K562 (cell line): ENCODE results near the gene DNAAF8. TPM values are rescaled to one million over a fixed set of nuclear protein-coding genes. Genes with fewer than 3 reads are reported as not detected.

ENCODE experiments used
- ATAC-seq: fragments of 200-7000 bp; cut with Tn5 transposase; 3 replicates; pipeline ENCODE4 v1.9.1; 2020; ENCODE audit warnings: moderate library complexity
- BruUV-seq: library from RNA; stranded (reverse); fragments of 400-500 nt; replicated peaks from 2 replicates; lab custom pipeline; 2021; lab: Mats Ljungman, UMichigan
- CTCF ChIA-PET: fragments of 300-600 bp; formaldehyde crosslinking; extraction: SDS; loops from one replicate; lab custom pipeline; 2021; ENCODE audit warnings: low intra/inter-chr PET ratio; lab: Yijun Ruan, JAX
- POLR2A ChIA-PET: fragments of 300-600, 350-650 bp; sonication (Branson Sonifier 250); formaldehyde crosslinking; extraction: SDS; loops from one replicate; lab custom pipeline; 2021; ENCODE audit warnings: antibody characterized with exemption, inconsistent platforms; lab: Yijun Ruan, JAX
- DNase-seq, 4 experiments: peaks; one replicate each; pipeline versions ENCODE4 v3.0.0 to v3.0.0-alpha.2; 2011 to 2018; ENCODE audit warnings: low spot score in 3 of 4, mixed read lengths in 3 of 4; ENCODE audit errors: extremely low read depth in 1 of 4
- FAIRE-seq: peaks from 2 replicates; lab custom pipeline; 2011; peaks lifted over from hg19 to GRCh38; lab: Jason Lieb, UNC
- H2AFZ ChIP-seq: 2 replicates; pipeline ENCODE4 v1.6.0; 2011; ENCODE audit warnings: low read depth, low read length, control low read depth, inconsistent platforms
- H3K27ac ChIP-seq: fragments of 200-600 bp; 3 replicates; pipeline ENCODE4 v1.8.0; 2011; ENCODE audit warnings: low read depth, mild to moderate bottlenecking, control low read depth, inconsistent platforms, low read length, moderate library complexity, mixed read lengths; ENCODE audit errors: extremely low read depth
- H3K27me3 ChIP-seq, 2 experiments: fragments of 300-600 bp in 1 of 2; 2 replicates in 1 of 2; 3 replicates in 1 of 2; pipeline versions ENCODE4 v1.6.0 to v1.8.0; 2011; ENCODE audit warnings: inconsistent platforms in 2 of 2, low read length in 2 of 2, mild to moderate bottlenecking in 1 of 2, mixed read lengths in 1 of 2, moderate library complexity in 1 of 2; ENCODE audit not compliant: control insufficient read depth in 2 of 2, insufficient read depth in 2 of 2
- H3K36me3 ChIP-seq: fragments of 300-600 bp; 3 replicates; pipeline ENCODE4 v1.8.0; 2011; ENCODE audit warnings: mild to moderate bottlenecking, low read length, inconsistent platforms; ENCODE audit not compliant: control insufficient read depth, insufficient read depth
- H3K4me1 ChIP-seq, 2 experiments: fragments of 200-600 bp in 1 of 2; replicated peaks in 1 of 2; 2 replicates in 1 of 2; 3 replicates in 1 of 2; pipeline versions ENCODE4 v1.5.1 to v1.8.0; 2011; ENCODE audit warnings: inconsistent platforms in 2 of 2, low read length in 2 of 2, mild to moderate bottlenecking in 1 of 2, mixed read lengths in 1 of 2, moderate library complexity in 1 of 2; ENCODE audit not compliant: control insufficient read depth in 2 of 2, insufficient read depth in 2 of 2
- H3K4me2 ChIP-seq: 2 replicates; pipeline ENCODE4 v1.6.1; 2011; ENCODE audit warnings: low read length, control low read depth, inconsistent platforms, mixed read lengths; ENCODE audit not compliant: insufficient read depth
- H3K4me3 ChIP-seq: fragments of 200-600 bp; sonication (generic), shearing (Covaris generic); 2 replicates; pipeline ENCODE4 v1.5.1; 2016; ENCODE audit warnings: control low read depth, inconsistent platforms
- H3K79me2 ChIP-seq: fragments of 200-600 bp; 3 replicates; pipeline ENCODE4 v1.8.0; 2011; ENCODE audit warnings: low read length, inconsistent platforms; ENCODE audit not compliant: control insufficient read depth, insufficient read depth
- H3K9ac ChIP-seq, 2 experiments: 2 replicates each; pipeline versions ENCODE4 v1.6.0 to v1.6.1; 2011; ENCODE audit warnings: low read depth in 2 of 2, low read length in 2 of 2, control low read depth in 1 of 2, inconsistent platforms in 1 of 2, mild to moderate bottlenecking in 1 of 2, mixed read lengths in 1 of 2; ENCODE audit not compliant: insufficient read depth in 1 of 2
- H3K9me1 ChIP-seq: one replicate; pipeline ENCODE4 v1.6.0; 2011; ENCODE audit warnings: inconsistent platforms, mild to moderate bottlenecking, low read length, moderate library complexity; ENCODE audit not compliant: control insufficient read depth, insufficient read depth
- H3K9me3 ChIP-seq: replicated peaks from 2 replicates; pipeline ENCODE4 v1.5.1; 2011; ENCODE audit warnings: low read depth, low read length, inconsistent platforms; ENCODE audit not compliant: control insufficient read depth, insufficient read depth
- H4K20me1 ChIP-seq: replicated peaks from 2 replicates; pipeline ENCODE4 v1.6.1; 2011; ENCODE audit warnings: low read length, inconsistent platforms, mixed read lengths; ENCODE audit not compliant: control insufficient read depth, insufficient read depth
- OTX1 ChIP-seq: fragments of 450-650 bp; formaldehyde crosslinking; IDR thresholded peaks from 2 replicates; pipeline ENCODE4 v1.4.0; 2022; ENCODE audit warnings: mild to moderate bottlenecking
- POLR2A ChIP-seq: fragments of 450-650 bp; conservative IDR thresholded peaks from 2 replicates; pipeline ENCODE4 v1.6.1; 2016
- POLR2G ChIP-seq: fragments of 200-400 bp; formaldehyde crosslinking; IDR thresholded peaks from 2 replicates; pipeline ENCODE4 v1.6.1; 2017; ENCODE audit warnings: low read depth, mild to moderate bottlenecking, antibody characterized with exemption, low read length, moderate library complexity
- WGBS: fragments of 100-300 bp; shearing (Covaris generic); methylation state at CpG from one replicate; pipeline ENCODE4 v1.1.6; 2016; ENCODE audit warnings: low coverage, mixed read lengths; ENCODE audit not compliant: insufficient coverage; ENCODE audit errors: missing lambda C conversion rate; 5-methylcytosine and 5-hydroxymethylcytosine counted together
- in situ Hi-C: fragments of 300-500 bp; cut with MboI; formaldehyde crosslinking; loops from 4 replicates; pipeline ENCODE4 v1.15.0; 2018; ENCODE audit warnings: inconsistent platforms, mixed read lengths
- intact Hi-C: fragments of 100-400 bp; cut with micrococcal nuclease; formaldehyde crosslinking; loops from 2 replicates; pipeline ENCODE4 v1.14.2; 2022
- polyA plus RNA-seq, 8 experiments: library from polyadenylated mRNA; depleted of rRNA in 4 of 8; stranded (reverse) in 5 of 8; unstranded in 3 of 8; fragments of >200 nt; fragmentation: Nextera tagmentation in 2 of 8; fragmentation: Illumina TruSeq in 1 of 8; extraction: Ambion mirVana in 2 of 8; extraction: Trizol in 1 of 8; gene quantifications; 2 replicates each; pipeline versions ENCODE4 v1.2.1 to v1.2.3, GENCODE V29; 2011 to 2014; ENCODE audit warnings: inconsistent platforms in 1 of 8, missing spikeins in 1 of 8
- total RNA-seq, 7 experiments: library from RNA; depleted of rRNA in 6 of 7; stranded (reverse); fragments of >200 nt in 6 of 7; fragmentation: Illumina TruSeq in 2 of 7; extraction: Trizol in 2 of 7; gene quantifications; 2 replicates each; pipeline versions ENCODE4 v1.2.1 to v1.2.3, GENCODE V29; 2011 to 2021; ENCODE audit warnings: low replicate concordance in 1 of 7
- TF ChIP-seq, protein P1 (sequence below), 2 experiments: fragments of 450-650 bp; formaldehyde crosslinking in 1 of 2; IDR thresholded peaks; 2 replicates each; pipeline versions ENCODE4 v1.4.0 to v1.6.1; 2014 to 2020; ENCODE audit warnings: mild to moderate bottlenecking in 2 of 2, borderline replicate concordance in 1 of 2, low read depth in 1 of 2

DNAAF8 gene
- total and polyA plus RNA-seq, 9 of the 15 experiments (the other 6 are each of a cell fraction or from before 2014, with no cell fraction given) = 0.04 to 0.12 (median 0.10) TPM; not detected in 6

DNA sequence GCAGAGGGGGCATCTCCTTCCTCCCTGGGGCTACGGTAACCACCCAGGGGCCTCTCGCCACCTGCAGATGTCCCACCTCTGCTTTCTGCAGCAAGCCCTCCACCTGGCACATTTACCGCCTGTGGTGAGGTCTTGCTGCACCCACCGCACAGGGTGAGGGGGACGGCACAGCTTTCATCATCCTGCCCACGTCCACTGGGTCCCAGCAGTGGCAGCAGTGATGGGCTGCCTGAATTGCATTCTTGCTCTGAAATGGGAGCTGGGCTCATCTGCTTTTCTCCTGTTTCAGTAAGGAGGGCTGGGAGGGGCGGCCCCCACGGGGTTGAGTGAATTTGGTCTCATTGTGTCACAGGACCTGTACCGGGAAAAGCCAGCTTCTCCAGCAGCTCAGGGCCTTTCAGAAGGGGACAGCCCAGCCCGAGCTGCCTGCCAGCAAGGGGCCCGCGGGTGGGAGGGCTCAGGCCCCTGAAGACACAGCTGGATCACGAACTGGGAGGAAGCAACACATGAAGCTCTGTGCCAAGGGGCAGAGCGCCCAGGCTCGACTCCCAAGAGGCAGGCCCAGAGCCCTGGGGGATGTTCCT is 12.7 kb downstream of the DNAAF8 start:
- H3K79me2 ChIP-seq = no peaks in the 10 kb centered on the region
- ATAC-seq = no peak
- POLR2A ChIA-PET = interaction anchor here (0.9 to 1.4 kb wide), 4 partner anchors 11 to 29 kb away, joined by 3 to 5 read pairs (median 4); partner anchors contain the start of genes ANKS3 and DNAAF8
- no peak overlapping the region for H3K27ac ChIP-seq
- TF ChIP-seq OTX1 (CRISPR knock-in tag) = no peak
- peak; percentile 53 for TF ChIP-seq POLR2G
- no TSS peak for BruUV-seq
- intact Hi-C loops (no loop called here), in situ Hi-C loops (no loop called here)
- peaks cover 16% of the 10 kb centered on the region; the same call in 2 of the 3 replicates for H3K36me3 ChIP-seq
- no peaks in the 10 kb centered on the region for H4K20me1 ChIP-seq
- peak overlapping the region in 1 of 2 experiments; percentile 57; a peak in 2 of 4 replicates for H3K9ac ChIP-seq
- no peaks in the 10 kb centered on the region for H3K27me3 ChIP-seq
- no peak overlapping the region for H3K4me3 ChIP-seq
- H2AFZ ChIP-seq = no peak overlapping the region
- peaks cover 0 to 28% of the 10 kb centered on the region in 2 experiments; a peak in 2 of 5 replicates for H3K4me1 ChIP-seq
- no peaks in the 10 kb centered on the region for H3K9me1 ChIP-seq
- no peak for FAIRE-seq
- no peaks in the 10 kb centered on the region for H3K9me3 ChIP-seq
- no peak overlapping the region for H3K4me2 ChIP-seq
- CTCF ChIA-PET = no interaction called here
- no peak for DNase-seq
- 57% methylated on average over 13 of the region's 15 CpGs for WGBS

DNA sequence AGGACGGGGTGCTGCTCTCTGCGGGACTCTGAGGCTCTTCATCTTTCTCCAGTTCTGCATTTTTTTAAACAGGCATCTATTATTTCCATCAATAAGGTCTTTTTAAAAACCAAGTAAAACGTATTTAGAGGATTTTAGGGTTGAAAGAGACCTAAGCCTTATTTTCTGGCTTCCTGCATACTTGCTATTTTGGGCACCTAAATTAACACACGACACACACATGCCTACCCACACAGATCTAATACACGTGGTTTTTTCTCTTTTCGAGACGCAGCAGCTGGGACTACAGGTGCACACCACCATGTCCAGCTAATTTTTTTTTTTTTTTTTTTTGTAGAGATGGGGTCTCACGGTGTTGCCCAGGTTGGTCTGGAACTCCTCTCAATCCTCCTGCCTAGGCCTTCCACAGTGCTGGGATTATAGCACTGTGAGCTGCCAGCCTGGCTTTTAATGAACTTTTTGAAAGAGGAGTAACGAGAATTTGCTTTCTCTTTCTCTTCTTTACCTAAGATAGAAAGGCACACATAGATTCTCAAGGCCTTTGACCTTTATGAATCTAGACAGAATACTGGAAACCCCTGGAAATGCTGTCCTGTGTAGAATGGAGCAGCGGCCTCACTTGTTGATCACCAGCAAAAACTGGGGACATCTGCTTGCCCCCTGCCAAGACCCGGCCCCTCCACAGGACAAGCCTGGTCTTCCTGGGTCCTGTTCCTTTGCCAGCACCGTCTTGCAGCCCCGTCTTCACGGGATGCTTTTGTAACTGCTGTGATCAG is 13.8 kb downstream of the DNAAF8 start:
- peaks cover 0 to 26% of the 10 kb centered on the region in 2 experiments; a peak in 2 of 5 replicates for H3K4me1 ChIP-seq
- no peak overlapping the region for H2AFZ ChIP-seq
- CTCF ChIA-PET = interaction anchor here (0.6 kb wide), 1 partner anchor 57 kb away, joined by 3 read pairs; no protein-coding TSS in a partner anchor
- WGBS = 66% methylated on average over 14 of the region's 14 CpGs
- 0 out of 2 replicates have a peak, but pooled peaks have one; percentile 39 for TF ChIP-seq POLR2A
- TF ChIP-seq, protein P1, sequence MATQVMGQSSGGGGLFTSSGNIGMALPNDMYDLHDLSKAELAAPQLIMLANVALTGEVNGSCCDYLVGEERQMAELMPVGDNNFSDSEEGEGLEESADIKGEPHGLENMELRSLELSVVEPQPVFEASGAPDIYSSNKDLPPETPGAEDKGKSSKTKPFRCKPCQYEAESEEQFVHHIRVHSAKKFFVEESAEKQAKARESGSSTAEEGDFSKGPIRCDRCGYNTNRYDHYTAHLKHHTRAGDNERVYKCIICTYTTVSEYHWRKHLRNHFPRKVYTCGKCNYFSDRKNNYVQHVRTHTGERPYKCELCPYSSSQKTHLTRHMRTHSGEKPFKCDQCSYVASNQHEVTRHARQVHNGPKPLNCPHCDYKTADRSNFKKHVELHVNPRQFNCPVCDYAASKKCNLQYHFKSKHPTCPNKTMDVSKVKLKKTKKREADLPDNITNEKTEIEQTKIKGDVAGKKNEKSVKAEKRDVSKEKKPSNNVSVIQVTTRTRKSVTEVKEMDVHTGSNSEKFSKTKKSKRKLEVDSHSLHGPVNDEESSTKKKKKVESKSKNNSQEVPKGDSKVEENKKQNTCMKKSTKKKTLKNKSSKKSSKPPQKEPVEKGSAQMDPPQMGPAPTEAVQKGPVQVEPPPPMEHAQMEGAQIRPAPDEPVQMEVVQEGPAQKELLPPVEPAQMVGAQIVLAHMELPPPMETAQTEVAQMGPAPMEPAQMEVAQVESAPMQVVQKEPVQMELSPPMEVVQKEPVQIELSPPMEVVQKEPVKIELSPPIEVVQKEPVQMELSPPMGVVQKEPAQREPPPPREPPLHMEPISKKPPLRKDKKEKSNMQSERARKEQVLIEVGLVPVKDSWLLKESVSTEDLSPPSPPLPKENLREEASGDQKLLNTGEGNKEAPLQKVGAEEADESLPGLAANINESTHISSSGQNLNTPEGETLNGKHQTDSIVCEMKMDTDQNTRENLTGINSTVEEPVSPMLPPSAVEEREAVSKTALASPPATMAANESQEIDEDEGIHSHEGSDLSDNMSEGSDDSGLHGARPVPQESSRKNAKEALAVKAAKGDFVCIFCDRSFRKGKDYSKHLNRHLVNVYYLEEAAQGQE (IDR thresholded peaks at IDR 0.05; ENCODE audit: borderline replicate concordance) = no peak
- TF ChIP-seq, protein P1 (CRISPR knock-in tag; IDR thresholded peaks at IDR 0.05; ENCODE audit: low read depth) = no peak
- no peaks in the 10 kb centered on the region for H3K79me2 ChIP-seq
- no peak overlapping the region for H3K27ac ChIP-seq
- DNase-seq = no peak
- no peaks in the 10 kb centered on the region for H3K9me3 ChIP-seq
- H3K36me3 ChIP-seq = peaks cover 26% of the 10 kb centered on the region; the same call in 2 of the 3 replicates
- no peaks in the 10 kb centered on the region for H3K9me1 ChIP-seq
- intact Hi-C loops = no loop called here
- H3K27me3 ChIP-seq = no peaks in the 10 kb centered on the region
- TSS peak; percentile 20 for BruUV-seq
- POLR2A ChIA-PET = interaction anchor here (1.4 kb wide), 2 partner anchors 14 kb away, joined by 3 to 4 read pairs; partner anchors contain the start of genes ANKS3 and DNAAF8
- H3K4me2 ChIP-seq = no peak overlapping the region
- ATAC-seq = no peak
- H4K20me1 ChIP-seq = no peaks in the 10 kb centered on the region
- H3K9ac ChIP-seq = no peak overlapping the region; a peak in 1 of 4 replicates
- no peak for FAIRE-seq
- in situ Hi-C loops = no loop called here
- no peak overlapping the region for H3K4me3 ChIP-seq
